GM12891 (cell line): ENCODE data around the gene GLIPR2.

Experiments
- POLR2A ChIP-seq: IDR thresholded peaks from 2 replicates; pipeline ENCODE4 v1.6.1; 2011; ENCODE audit warnings: low read depth, low read length, control low read depth
- POLR2AphosphoS5 ChIP-seq: IDR thresholded peaks from 2 replicates; pipeline ENCODE4 v1.6.1; 2011; ENCODE audit warnings: low read depth, low read length, control low read depth
- POU2F2 ChIP-seq: IDR thresholded peaks from 2 replicates; pipeline ENCODE4 v1.6.1; 2011; ENCODE audit warnings: low read depth, mild to moderate bottlenecking, control low read depth, low read length, moderate library complexity
- SPI1 ChIP-seq: IDR thresholded peaks from 2 replicates; pipeline ENCODE4 v1.6.1; 2011; ENCODE audit warnings: low read depth, low read length, control low read depth
- TAF1 ChIP-seq: IDR thresholded peaks from 2 replicates; pipeline ENCODE4 v1.6.1; 2011; ENCODE audit warnings: low read depth, low read length, control low read depth

- TF ChIP-seq POU2F2 (no peak), SPI1 (no peak), POLR2AphosphoS5 (no peak), POLR2A (no peak), TAF1 (no peak)
Observed at GRCh38 chr9:36100532-36100931, 36.0 kb upstream of the GLIPR2 start.
